ENCODE data around the gene NOS3.

DNA sequence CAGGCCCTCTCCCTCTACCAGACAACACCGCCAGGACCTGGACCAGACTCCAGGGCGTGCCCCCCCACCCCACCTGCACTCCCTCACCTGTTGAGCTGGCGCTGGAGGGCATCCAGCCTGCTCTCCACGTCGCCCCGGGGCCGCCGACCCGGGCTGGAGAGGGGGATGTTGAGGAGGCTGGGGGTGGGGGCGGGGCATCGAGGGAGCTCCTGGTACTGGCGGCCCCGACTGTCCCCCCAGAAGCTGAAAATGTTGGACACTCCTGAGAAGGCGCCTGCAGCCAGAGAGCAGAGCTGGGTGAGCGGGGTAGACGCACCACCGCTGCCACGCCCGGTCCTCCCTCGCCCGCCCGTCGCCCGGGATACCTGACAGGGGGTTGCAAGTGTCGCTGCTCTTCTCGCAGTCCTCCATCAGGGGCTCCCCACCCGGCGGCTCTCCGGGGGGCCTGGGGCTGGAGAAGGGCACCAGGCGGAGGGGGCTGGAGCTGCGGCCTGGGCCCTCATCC lies 43.5 kb upstream of the NOS3 start:
- no peak for TF ChIP-seq POLR2AphosphoS5 (IDR thresholded peaks at IDR 0.05)
- TF ChIP-seq, protein P1, sequence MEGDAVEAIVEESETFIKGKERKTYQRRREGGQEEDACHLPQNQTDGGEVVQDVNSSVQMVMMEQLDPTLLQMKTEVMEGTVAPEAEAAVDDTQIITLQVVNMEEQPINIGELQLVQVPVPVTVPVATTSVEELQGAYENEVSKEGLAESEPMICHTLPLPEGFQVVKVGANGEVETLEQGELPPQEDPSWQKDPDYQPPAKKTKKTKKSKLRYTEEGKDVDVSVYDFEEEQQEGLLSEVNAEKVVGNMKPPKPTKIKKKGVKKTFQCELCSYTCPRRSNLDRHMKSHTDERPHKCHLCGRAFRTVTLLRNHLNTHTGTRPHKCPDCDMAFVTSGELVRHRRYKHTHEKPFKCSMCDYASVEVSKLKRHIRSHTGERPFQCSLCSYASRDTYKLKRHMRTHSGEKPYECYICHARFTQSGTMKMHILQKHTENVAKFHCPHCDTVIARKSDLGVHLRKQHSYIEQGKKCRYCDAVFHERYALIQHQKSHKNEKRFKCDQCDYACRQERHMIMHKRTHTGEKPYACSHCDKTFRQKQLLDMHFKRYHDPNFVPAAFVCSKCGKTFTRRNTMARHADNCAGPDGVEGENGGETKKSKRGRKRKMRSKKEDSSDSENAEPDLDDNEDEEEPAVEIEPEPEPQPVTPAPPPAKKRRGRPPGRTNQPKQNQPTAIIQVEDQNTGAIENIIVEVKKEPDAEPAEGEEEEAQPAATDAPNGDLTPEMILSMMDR (IDR thresholded peaks at IDR 0.05) = no peak

Data from prostate gland (tissue), 2 donors.